GM12878 (cell line): ENCODE results near the gene DRAP1. TPM values are rescaled to one million over a fixed set of nuclear protein-coding genes. Genes with fewer than 3 reads are reported as not detected.

Experiments used
- JUND ChIP-seq: IDR thresholded peaks from 2 replicates; pipeline ENCODE4 v1.6.1; 2012; ENCODE audit warnings: low read depth, mild to moderate bottlenecking, low read length, improper control_type of control experiment, moderate library complexity
- MYC ChIP-seq: IDR thresholded peaks from 2 replicates; pipeline ENCODE4 v1.6.1; 2011; ENCODE audit warnings: mild to moderate bottlenecking, low read length, moderate library complexity, inconsistent platforms; ENCODE audit not compliant: insufficient read depth, insufficient replicate concordance, insufficient read length, severe bottlenecking
- NFXL1 ChIP-seq: fragments of 450-650 bp; IDR thresholded peaks from 2 replicates; pipeline ENCODE4 v1.6.1; 2017; ENCODE audit warnings: antibody characterized with exemption, mild to moderate bottlenecking, borderline replicate concordance
- RELA ChIP-seq: fragments of 450-650 bp; IDR thresholded peaks from 2 replicates; pipeline ENCODE4 v1.8.0; 2014; ENCODE audit warnings: borderline replicate concordance; ENCODE audit not compliant: partially characterized antibody
- SMC3 ChIP-seq: IDR thresholded peaks from 2 replicates; pipeline ENCODE4 v1.6.1; 2011; ENCODE audit warnings: low read length, improper control_type of control experiment, borderline replicate concordance
- SREBF2 ChIP-seq: IDR thresholded peaks from 2 replicates; pipeline ENCODE4 v1.6.1; 2012; ENCODE audit warnings: mild to moderate bottlenecking, low read length
- TCF3 ChIP-seq: IDR thresholded peaks from 2 replicates; pipeline ENCODE4 v1.6.1; 2012; ENCODE audit warnings: low read depth, mild to moderate bottlenecking, low read length, borderline replicate concordance; ENCODE audit not compliant: insufficient read depth
- ZNF384 ChIP-seq: IDR thresholded peaks from 2 replicates; pipeline ENCODE4 v1.6.1; 2012; ENCODE audit warnings: low read depth, mild to moderate bottlenecking, low read length, improper control_type of control experiment, borderline replicate concordance
- polyA plus RNA-seq, 11 experiments: library from polyadenylated mRNA; depleted of rRNA in 4 of 11; unstranded in 6 of 11; stranded (reverse) in 5 of 11; fragments of >200 nt; fragmentation: Nextera tagmentation in 4 of 11; fragmentation: Illumina TruSeq in 1 of 11; extraction: Ambion mirVana in 4 of 11; extraction: Trizol in 1 of 11; gene quantifications; 1 replicate in 1 of 11; 2 replicates in 10 of 11; pipeline versions ENCODE4 v1.2.1 to v1.2.3, GENCODE V29; 2011 to 2016; ENCODE audit warnings: inconsistent platforms in 2 of 11, missing spikeins in 2 of 11, low read depth in 1 of 11
- total RNA-seq, 4 experiments: library from RNA; depleted of rRNA in 3 of 4; stranded (reverse); fragments of >200 nt in 3 of 4; fragmentation: Illumina TruSeq in 1 of 4; extraction: Trizol in 1 of 4; gene quantifications; 2 replicates each; pipeline versions ENCODE4 v1.2.1 to v1.2.3, GENCODE V29; 2013 to 2021
- TF ChIP-seq, protein P1 (sequence below): fragments of 150-350 bp; IDR thresholded peaks from 2 replicates; pipeline ENCODE4 v1.6.1; 2014; ENCODE audit warnings: mild to moderate bottlenecking, low read depth, low read length

The DRAP1 gene
- total and polyA plus RNA-seq, 10 of the 15 experiments (the other 5 are each of a cell fraction or from before 2014, with no cell fraction given) = 9.4 to 163 (median 114) TPM

DNA sequence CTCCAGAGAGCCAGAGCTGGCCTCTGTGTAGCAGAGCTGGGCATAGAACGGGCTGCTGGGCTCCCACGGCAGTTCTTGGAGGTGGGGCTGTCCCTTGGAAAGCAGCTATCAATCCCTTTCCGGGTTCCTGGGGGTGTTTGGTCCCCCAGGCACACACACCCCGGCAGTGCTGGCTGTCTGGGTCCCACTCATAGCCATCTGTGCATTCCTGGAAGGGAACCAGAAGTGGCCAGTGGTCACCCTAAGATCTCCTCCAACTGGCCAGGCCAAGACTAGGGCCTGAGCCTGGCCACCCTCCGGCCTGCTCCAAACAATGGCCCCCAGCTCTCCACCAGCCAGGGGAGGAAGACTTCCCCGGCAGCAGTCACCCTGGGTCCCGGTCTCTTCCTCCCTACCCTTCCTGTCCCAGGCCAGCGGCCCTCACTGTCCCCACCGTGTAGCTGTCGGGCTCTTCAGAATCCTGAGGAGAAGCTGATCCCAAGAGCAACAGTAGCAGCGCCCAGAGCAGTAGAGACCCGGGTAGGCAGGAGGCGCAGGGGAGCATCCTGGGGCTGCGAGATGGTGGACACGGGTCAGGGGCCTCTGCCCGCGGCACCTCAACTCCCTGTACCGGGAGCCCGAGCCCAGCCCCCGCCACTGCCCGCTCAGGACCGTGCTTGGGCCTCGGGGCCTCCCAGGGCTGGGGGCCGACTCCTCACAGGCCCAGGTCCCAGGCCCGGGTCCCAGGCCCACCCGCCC lies 47.2 kb upstream of the DRAP1 start (continued):
- TF ChIP-seq MYC (no peak), RELA (no peak), ZNF384 (no peak), SMC3 (no peak), NFXL1 (no peak), SREBF2 (no peak), TCF3 (no peak), JUND (no peak)
- TF ChIP-seq, protein P1, sequence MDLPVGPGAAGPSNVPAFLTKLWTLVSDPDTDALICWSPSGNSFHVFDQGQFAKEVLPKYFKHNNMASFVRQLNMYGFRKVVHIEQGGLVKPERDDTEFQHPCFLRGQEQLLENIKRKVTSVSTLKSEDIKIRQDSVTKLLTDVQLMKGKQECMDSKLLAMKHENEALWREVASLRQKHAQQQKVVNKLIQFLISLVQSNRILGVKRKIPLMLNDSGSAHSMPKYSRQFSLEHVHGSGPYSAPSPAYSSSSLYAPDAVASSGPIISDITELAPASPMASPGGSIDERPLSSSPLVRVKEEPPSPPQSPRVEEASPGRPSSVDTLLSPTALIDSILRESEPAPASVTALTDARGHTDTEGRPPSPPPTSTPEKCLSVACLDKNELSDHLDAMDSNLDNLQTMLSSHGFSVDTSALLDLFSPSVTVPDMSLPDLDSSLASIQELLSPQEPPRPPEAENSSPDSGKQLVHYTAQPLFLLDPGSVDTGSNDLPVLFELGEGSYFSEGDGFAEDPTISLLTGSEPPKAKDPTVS = no peak
- TF ChIP-seq, all 136 proteins: peak for 0
